Measurements from ENCODE around the gene CABCOCO1.
"Not testable (repeated sequence)": the region's sequence is repeated elsewhere in the genome, so short reads cannot be mapped to it uniquely, and the experiment has no call there.

Gene CABCOCO1

DNA sequence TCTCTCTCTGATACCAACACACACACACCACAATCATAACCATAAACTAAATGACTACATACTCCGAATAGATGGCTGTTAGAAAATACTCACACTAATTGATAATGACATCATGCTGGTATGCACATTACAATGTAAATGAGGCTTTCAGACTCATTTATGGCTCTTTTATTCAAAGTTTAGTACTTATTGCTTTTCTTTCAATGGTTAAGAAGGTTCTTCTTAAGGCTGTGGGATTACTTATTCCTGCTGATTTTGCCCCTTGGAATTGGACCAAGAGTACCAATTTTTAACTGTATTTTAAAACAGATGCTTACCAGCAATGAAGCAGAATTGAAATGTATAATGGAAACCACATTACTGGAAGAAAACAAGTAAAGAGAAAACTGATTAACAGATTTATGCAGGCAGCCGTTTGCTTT, 20.6 kb upstream of the CABCOCO1 start:
- DNase-seq (ENCODE audit: low read depth in 1 of 2, low spot score in 1 of 2): no peak

DNA sequence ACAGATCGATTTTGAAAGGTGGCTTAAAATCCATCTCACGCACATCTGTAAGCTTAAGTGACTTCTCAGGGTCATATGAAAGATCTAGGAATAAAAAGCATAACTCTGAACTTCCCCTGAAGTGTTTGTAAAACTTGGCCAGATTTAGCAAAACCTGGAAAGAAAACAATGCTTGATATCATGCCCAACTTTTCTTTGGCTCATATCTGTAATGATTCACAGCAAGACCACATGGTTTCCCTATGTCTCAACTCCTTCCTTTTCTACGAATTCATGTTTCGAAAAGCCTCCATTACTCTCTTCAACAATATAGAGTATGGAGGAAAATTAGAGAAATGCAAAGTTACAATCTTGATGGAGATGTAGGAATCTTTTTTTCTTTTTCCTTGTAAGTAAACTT, 20.1 kb upstream of the CABCOCO1 start:
- DNase-seq (ENCODE audit: low read depth in 1 of 2, low spot score in 1 of 2): no peak

DNA sequence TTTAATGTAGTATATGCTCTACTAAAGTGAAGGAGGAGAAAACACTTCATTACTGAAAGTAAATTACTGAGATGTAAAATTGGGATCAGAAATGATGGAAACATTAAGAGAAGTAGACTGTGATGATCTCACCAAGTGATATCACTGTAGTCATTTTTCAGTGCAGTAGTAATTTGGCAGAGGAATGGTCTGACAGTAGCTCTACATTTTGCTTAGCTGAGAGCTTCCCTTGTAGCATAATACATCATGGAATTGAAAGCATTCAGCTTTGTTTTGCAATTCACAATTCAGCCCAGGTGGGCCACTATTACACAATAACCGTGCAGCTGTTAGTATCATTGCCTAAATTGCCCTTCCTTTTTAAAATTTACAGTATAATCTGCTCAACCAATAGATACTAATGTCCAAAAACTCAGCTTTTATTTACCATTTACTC, 19.4 kb upstream of the CABCOCO1 start:
- no peak for DNase-seq (ENCODE audit: low read depth in 1 of 2, low spot score in 1 of 2)

DNA sequence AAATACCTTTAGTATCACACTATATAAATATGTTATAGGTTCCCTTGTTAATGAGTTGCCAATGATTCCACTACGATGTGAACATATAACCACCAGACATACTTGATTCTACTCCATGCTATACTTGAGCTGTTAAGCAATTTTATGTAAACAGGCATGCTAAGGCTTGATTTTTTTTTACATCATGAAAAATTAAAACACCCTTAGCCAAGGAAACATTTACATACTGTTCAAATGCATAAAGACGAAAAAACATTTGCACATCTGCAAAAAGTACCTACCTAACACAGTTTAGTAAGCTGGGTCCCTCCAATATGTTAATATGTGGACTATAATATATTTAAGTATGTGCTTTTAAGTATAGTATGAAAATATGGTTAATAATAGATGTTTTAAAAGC, 9.0 kb upstream of the CABCOCO1 start:
- no peak for DNase-seq (ENCODE audit: low read depth in 1 of 2, low spot score in 1 of 2)

DNA sequence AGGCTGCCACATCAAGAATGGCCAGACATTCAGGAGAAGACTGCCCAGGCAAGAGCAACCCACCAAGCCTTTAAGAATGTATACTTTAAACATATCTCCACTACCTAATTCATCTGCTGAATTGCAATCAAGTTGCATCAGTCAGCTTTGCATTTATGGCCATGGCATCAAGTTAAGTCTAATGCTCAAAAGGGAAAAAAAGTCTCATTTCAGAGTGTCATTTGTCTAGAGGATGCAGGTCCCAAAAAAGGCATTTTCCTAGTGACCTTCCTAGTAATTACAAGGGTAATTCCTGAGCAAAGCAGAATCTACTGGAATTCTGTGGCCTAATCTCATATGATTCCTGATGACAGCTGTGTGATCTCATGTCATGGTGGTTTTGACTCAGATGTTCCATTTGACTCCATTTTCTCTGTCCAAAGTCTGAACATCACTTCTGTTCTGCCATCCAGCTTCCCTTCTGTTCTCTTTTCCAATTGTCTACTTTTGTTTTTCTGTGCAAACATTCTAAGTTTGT, 7.3 kb upstream of the CABCOCO1 start:
- DNase-seq (ENCODE audit: low read depth in 1 of 2, low spot score in 1 of 2): no peak

DNA sequence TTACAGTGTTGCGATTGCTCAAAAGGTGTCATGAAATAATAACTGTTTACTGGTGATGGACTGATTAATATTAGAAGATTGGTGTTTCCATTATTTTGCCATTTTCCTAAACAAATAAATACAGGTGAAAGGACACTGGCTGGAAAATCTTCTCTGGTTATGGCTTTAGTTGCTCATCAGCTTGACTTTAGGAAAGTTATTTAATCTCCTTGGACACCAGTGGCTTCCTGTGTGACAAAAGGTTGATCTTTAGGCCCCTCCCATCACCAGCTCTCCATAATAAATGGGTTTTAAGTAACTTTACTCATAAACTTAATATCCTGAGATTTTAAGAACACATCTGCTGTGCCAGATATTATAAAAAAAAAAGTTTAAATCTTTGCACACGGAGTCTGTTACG, 737 bp downstream of the CABCOCO1 start:
- DNase-seq (ENCODE audit: low read depth in 1 of 2, low spot score in 1 of 2): no peak

DNA sequence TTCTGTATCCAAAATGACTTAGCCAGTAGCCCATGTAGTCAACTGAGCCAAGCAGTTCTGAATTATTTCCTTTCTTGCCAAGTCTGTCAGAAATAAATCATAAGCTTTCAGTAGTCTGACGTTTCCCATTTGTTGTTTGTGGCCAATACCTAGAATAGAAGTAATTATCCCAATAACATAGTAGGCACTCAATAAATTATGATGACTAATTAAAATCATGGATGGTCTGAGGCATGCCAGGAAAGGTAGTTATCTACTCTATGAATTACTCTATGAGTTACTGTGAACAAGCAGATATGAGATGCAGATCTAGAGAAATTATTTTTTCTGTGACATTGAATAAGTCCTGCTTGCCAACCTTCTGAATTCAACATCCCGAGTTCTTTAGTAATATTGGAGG, 2.3 kb downstream of the CABCOCO1 start:
- no peak for DNase-seq (ENCODE audit: low read depth in 1 of 2, low spot score in 1 of 2)

DNA sequence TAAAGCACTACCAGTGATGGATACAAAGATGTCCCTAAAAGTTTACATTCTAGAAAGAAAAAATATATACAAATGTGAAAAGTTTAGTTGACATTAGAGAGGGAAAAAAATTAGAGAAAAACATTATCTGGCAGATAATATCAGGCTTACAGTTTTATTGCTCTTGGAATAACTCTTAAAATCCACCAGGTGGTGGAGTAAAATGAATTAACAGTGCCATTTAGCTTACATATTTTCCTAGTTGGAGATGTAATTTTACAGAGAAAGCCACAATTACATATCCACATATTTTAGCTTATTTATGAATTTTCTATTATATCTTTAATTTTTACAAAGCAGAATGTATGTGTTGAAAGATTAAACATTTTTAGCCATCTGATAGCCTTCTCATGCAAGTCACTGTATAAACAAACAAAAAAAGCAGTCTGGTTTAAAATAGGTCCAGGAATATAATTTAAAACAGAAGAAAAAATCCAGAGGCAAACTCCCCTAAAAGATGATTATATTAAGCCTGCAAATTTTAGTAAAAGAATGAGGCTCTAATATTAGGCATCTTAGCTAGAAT, 6.5 kb downstream of the CABCOCO1 start:
- DNase-seq (ENCODE audit: low read depth in 1 of 2, low spot score in 1 of 2): no peak

DNA sequence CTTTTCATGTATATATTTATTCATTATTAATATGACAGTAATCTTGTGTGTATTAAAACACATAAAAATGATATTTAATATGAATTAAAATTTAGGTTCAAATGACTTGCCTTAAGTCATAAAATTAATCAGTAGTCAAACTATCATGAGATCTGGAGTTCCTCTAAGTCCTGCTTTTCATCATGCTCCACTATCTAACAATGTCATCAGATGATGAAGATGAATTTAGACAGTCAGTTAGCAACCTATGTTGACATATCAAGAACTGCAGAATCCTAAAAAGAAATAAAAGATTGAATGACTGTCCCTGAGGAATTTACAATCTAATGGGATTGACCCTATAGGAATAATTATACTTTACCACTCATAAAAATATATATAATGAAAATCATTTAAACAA, 7.1 kb downstream of the CABCOCO1 start:
- no peak for DNase-seq (ENCODE audit: low read depth in 1 of 2, low spot score in 1 of 2)

DNA sequence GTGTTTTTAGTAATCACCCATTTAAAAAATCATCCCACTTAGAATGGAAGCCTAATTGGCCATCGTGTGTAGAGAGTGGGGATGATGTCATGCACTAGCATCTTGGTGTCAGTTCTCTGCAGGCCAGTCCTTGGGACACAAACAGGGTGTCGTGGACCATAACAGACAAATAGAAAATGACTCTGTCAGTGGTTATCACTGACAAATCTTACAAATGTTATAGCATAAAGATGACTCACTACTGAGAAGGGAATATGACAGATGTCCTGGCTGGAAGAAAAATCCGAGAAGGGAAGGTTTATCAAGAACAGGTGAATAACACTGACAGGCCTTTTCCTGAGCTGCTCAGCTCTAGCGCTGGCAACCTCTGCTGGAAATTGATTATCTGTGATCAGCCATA, 10.6 kb downstream of the CABCOCO1 start:
- no peak for DNase-seq (ENCODE audit: low read depth in 1 of 2, low spot score in 1 of 2)

DNA sequence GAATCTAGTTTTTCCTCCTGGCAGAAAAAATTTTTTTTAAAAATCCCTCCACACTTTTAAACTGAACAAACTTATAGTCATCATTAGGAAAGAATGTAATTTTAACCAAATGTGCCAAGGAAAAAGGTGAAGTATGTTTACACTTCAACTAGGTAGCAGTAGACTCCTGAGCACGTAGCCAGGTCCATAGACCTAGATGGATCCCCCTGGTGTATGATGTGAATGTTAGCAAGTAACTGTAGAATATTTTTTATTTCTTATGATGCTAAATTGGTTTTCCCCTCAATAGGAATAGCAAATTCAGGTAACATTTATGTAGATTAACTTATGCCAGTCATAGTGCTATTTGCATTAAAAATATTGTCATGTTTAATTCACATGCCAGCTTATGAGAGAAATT, 19.6 kb downstream of the CABCOCO1 start:
- DNase-seq (ENCODE audit: low read depth in 1 of 2, low spot score in 1 of 2): no peak

DNA sequence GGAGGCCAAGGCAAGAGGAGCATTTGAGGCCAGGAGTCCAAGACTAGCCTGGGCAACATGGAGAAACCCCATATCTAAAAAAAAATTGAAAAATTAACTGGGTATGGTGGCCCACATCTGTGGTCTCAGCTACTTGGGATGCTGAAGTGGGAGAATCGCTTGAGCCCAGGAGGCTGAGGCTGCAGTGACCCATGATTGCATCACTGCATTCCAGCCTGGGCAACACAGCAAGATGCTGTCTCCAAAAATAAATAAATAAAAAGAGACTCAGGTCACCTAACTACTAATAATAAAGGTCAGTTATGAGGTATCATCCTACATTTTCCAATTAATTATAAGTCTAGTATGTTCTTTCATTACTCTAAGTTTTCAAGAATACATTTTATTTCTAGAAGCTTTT, 20.6 kb downstream of the CABCOCO1 start:
- no peak for DNase-seq (ENCODE audit: low read depth in 1 of 2, low spot score in 1 of 2)

DNA sequence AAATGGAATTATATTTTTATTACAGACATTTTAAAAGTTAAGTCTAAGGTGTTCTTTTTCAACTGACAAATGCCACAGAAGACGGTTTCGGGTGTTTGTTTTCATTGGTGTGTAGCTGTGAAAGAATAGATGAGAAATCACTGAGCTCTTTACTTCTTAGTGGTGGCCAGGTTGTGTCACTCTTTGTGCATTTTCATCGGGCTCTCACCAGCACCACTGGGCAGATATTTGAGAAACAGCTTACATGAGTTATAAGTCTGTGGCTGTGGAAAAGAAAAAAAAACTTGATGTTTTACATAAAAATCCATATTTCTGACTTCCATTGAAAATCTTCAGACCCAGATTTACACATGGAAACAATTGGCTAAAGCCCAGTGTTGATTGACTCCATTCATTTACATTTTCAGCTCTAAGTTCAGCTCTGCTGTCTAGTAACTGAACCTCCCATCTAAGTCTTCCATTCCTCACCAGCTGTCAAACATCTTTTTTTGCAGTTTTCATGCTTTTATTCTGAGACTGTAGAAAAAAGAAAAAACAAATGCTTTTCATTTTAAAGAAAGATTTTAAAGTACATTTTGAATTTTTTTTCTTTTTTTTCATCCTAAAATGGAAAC, 22.3 kb downstream of the CABCOCO1 start:
- DNase-seq (ENCODE audit: low read depth in 1 of 2, low spot score in 1 of 2): no peak

DNA sequence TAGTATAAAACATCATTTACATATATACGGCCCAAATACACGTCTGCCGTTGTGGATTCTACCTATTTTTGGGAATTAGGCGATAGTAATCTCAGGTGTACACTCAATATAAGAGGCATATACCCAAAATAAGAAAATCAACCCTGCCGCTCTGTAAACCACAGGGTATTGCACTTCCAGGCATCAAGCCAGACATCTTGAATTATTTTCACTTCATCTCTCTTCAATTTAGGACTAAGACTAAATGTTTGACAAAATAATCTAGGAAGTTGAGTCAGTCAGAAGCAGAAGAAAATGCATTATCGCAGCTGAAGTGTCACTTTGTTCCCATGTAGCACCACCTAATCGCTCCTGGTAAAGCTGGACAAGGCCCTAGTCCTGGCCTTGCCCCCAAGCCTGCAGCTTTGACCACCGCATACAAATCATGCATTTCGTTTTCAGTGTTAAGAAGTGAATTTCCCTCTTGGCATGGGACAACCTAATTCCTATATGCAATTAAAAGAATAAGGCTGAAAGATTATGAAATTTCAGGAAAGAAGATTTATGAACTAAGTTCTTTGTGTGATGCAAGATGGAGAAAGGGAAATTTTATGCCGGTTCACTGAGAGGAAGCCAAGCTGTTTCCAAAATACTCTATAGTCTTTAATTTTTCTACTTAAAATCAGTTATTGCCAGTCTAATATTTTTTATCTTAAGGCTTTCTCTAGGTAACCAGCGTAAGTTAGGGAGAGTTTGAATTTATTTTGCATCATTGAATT, 26.0 kb downstream of the CABCOCO1 start:
- DNase-seq (ENCODE audit: low read depth in 1 of 2, low spot score in 1 of 2): no peak

DNA sequence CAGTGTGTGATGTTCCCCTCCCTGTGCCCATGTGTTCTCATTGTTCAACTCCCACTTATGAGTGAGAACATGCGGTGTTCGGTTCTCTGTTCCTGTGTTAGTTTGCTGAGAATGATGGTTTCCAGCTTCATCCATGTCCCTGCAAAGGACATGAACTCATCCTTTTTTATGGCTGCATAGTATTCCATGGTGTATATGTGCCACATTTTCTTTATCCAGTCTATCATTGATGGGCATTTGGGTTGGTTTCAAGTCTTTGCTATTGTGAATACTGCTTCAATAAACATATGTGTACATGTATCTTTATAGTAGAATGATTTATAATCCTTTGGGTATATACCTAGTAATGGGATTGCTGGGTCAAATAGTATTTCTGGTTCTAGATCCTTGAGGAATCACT, 28.9 kb downstream of the CABCOCO1 start:
- not testable (repeated sequence) for DNase-seq (ENCODE audit: low read depth in 1 of 2, low spot score in 1 of 2)

DNA sequence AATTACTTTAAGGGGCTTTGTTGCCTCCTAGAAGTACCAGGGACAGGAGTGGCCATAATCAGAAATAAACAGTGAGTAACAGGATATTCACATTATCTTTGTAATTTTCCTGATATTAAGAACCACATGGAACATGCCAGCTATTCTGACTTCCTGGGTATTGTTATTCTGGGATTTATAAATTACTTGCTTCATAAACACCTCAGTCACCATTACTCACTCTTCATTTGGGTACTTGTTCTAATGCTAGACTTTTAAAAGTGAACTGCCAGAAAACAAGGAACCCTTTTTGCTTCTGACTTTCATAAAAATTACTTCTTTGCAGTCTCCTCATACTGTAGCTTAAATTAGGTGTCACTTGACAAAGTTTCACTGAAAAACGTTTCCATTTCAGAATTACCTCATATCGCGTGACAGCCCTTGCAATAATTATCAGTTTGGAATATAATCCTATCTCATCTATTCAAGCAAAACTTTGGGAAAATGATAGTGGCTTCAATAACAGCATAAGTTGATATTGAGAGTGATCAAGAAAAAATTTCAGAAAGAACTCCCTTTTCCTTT, 29.8 kb downstream of the CABCOCO1 start:
- no peak for DNase-seq (ENCODE audit: low read depth in 1 of 2, low spot score in 1 of 2)

DNA sequence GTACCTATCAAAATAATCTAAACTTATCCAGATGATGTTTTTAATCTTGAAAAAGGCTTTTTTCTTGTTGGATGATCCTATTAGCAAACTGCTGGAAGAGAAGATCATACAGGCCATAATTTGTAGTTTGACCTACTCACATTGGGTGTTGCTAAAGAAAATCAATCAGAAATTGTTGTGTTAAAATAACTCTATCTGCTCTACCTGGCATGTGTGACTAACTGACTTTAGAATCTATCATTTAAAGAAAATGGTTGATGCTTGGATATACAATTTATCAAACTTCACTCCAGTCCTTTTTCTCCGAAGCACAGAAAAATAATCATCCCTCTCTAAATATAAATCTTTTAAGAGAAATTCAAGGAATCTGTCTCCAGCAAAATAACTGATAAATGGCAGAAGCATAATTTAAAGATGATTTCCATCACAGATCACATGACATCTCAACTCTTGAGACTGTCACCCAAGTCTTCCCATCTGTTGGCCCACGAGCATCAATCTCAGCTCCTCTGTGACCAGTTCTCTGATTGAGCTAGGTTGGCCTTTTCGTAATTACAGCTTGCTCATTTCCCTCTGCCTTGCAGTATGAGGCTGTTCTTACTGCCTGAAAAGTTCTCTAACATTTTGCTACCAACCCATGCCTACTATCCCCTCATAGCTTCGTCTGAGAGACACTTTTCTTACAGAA, 36.4 kb downstream of the CABCOCO1 start:
- no peak for DNase-seq (ENCODE audit: low read depth in 1 of 2, low spot score in 1 of 2)

DNA sequence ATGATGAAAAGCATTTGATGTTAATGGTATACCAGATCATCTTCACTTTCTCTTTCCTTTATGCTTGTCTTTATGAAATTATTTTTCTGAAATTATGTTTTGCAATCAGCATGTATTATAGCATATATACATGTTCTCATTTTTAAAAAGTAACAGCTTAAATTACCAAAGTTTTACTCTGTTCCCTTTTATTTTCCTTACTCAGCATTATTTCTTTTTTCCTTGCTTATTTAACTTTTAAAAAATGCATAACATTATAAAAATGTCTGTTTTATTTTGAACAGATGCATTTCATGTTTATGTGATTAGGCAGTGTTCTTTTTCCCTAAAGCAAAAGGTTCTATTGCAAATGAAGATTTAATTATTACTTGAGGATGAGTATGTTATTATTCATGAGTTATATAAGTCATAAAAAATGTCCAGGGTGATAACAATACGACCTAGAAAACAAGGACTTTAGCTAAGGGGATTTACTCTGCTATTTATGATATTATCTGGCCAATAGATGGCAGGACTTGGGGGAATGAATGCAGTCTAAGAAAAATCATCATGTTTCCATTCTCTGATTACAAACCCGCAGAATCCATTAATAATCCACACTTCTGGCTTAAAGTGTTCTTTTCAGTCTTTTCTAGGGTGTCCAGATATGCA, 38.5 kb downstream of the CABCOCO1 start:
- DNase-seq (ENCODE audit: low read depth in 1 of 2, low spot score in 1 of 2): no peak

DNA sequence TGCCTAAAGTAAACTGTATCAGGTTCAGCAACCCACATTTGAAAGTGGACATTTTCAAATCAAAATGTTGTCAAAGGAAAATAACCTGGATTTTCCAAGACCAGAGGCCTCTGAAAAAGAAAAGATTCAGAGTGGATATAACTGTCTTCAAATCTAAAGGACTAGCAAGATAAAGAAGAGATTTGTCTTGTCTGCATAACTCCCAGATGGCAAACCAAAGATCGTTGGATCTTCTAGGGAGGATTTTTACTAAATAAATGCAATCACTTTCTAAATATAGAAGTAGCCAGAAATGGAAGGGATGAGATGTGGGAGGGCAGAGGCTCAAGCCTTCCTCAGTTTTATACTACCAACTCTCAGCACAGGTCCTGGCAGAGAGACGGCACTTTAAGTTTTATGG, 39.0 kb downstream of the CABCOCO1 start:
- no peak for DNase-seq (ENCODE audit: low read depth in 1 of 2, low spot score in 1 of 2)

DNA sequence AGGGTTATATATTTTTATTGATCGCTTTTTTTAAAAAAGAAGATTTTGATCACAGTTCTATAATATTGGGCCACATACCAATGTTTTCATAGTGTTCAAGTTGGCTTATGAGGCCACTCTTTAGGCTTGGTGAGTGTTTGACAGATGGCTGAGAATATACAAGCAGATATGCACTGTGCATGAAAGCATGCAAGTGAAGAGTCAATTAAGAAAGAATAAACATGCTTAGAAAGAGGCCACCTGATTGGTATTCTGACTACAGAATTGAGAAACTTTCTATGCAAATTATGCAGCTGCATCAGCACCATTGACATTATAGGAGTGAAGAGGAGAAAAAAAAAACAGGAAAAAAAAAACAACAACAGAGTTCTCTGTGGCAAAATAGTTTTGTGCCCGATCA, 39.9 kb downstream of the CABCOCO1 start:
- DNase-seq (ENCODE audit: low read depth in 1 of 2, low spot score in 1 of 2): no peak

DNA sequence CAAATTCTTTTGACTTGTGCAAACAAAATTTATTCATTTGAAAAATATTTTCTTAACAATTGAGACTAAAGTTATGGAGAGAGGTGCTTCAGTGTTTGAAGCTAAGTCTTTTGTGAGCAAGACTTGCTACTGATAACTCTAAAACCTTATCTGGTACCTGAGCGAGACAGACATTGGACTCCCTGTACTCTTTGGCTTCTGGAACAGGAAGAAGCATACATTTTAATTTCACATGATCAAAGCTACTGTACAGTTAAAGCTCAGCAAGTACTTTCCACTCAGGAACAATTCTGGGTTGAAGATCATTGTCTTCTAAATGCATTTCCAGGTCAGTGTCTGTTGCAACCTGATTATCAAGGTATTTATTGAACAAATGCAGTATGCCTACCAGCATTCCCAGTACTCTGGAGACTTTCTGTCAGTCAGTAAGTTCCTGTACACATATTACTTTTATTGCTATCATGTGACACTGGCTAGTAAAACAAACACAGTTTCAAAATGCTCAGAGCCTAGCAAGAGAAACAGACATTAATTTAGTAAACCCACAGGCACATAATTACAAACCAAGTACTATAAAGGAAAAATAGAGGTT, 42.4 kb downstream of the CABCOCO1 start:
- no peak for DNase-seq (ENCODE audit: low read depth in 1 of 2, low spot score in 1 of 2)
